IMR-90 (cell line): Measurements from ENCODE around the gene GIMAP8. TPM values are rescaled to one million over a fixed set of nuclear protein-coding genes. Genes with fewer than 3 reads are reported as not detected.

Experiments
- ATAC-seq: fragments of 200-7000 bp; cut with Tn5 transposase; 2 replicates; pipeline ENCODE4 v1.9.1; 2020; ENCODE audit warnings: low read depth, mild to moderate bottlenecking, moderate library complexity
- BruUV-seq: library from RNA; stranded (reverse); fragments of 400-500 nt; replicated peaks from 2 replicates; lab custom pipeline; 2021; lab: Mats Ljungman, UMichigan
- CTCF ChIA-PET: fragments of 300-600 bp; formaldehyde crosslinking; extraction: SDS; loops from one replicate; lab custom pipeline; 2021; ENCODE audit warnings: antibody characterized with exemption; lab: Yijun Ruan, JAX
- POLR2A ChIA-PET: fragments of 300-600 bp; sonication (Branson Sonifier 250); formaldehyde crosslinking; loops from one replicate; lab custom pipeline; 2022; ENCODE audit warnings: antibody characterized with exemption; ENCODE audit not compliant: unreplicated experiment; lab: Charles Lee
- DNase-seq: peaks from one replicate; pipeline ENCODE4 v3.0.0; 2013
- H2AFZ ChIP-seq: replicated peaks from 2 replicates; pipeline ENCODE3; 2013; ENCODE audit warnings: low read length, mild to moderate bottlenecking; ENCODE audit not compliant: poor library complexity
- H2AK5ac ChIP-seq: 2 replicates; pipeline ENCODE4 v1.6.1; 2013; ENCODE audit warnings: low read depth, low read length, inconsistent platforms
- H2AK9ac ChIP-seq: replicated peaks from 2 replicates; pipeline ENCODE3; 2013; ENCODE audit warnings: mild to moderate bottlenecking, low read depth, low read length, moderate library complexity; ENCODE audit not compliant: poor library complexity
- H2BK120ac ChIP-seq: 2 replicates; pipeline ENCODE4 v1.6.1; 2013; ENCODE audit warnings: low read depth, low read length, inconsistent platforms
- H2BK15ac ChIP-seq: 3 replicates; pipeline ENCODE4 v1.6.1; 2013; ENCODE audit warnings: low read depth, low read length, inconsistent platforms
- H2BK20ac ChIP-seq: 2 replicates; pipeline ENCODE4 v1.6.1; 2013; ENCODE audit warnings: low read depth, mild to moderate bottlenecking, inconsistent platforms, low read length, moderate library complexity
- H2BK5ac ChIP-seq: 2 replicates; pipeline ENCODE4 v1.6.1; 2013; ENCODE audit warnings: mild to moderate bottlenecking, low read depth, low read length, inconsistent platforms; ENCODE audit not compliant: poor library complexity, severe bottlenecking
- H3K14ac ChIP-seq: replicated peaks from 2 replicates; pipeline ENCODE4 v1.6.1; 2013; ENCODE audit warnings: low read depth, low read length, inconsistent platforms
- H3K18ac ChIP-seq: 2 replicates; pipeline ENCODE4 v1.6.1; 2013; ENCODE audit warnings: low read depth, low read length, control low read depth
- H3K23ac ChIP-seq: 2 replicates; pipeline ENCODE4 v1.6.1; 2013; ENCODE audit warnings: low read depth, low read length, inconsistent platforms
- H3K27ac ChIP-seq: 2 replicates; pipeline ENCODE4 v1.5.1; 2013; ENCODE audit warnings: mild to moderate bottlenecking, control low read depth, low read length; ENCODE audit not compliant: insufficient read depth
- H3K27me3 ChIP-seq: 2 replicates; pipeline ENCODE4 v1.6.1; 2013; ENCODE audit warnings: low read length; ENCODE audit not compliant: control insufficient read depth, insufficient read depth
- H3K36me3 ChIP-seq: 2 replicates; pipeline ENCODE4 v1.6.1; 2013; ENCODE audit warnings: low read length, mixed read lengths; ENCODE audit not compliant: control insufficient read depth, insufficient read depth
- H3K4ac ChIP-seq: 2 replicates; pipeline ENCODE4 v1.6.1; 2013; ENCODE audit warnings: low read depth, low read length, inconsistent platforms
- H3K4me1 ChIP-seq: 2 replicates; pipeline ENCODE4 v1.6.1; 2013; ENCODE audit warnings: low read length, mixed read lengths; ENCODE audit not compliant: control insufficient read depth, insufficient read depth
- H3K4me2 ChIP-seq: 2 replicates; pipeline ENCODE4 v1.6.1; 2013; ENCODE audit warnings: low read depth, mild to moderate bottlenecking, control low read depth, low read length, moderate library complexity
- H3K4me3 ChIP-seq: 2 replicates; pipeline ENCODE4 v1.5.1; 2013; ENCODE audit warnings: low read depth, mild to moderate bottlenecking, control low read depth, low read length, moderate library complexity; ENCODE audit not compliant: insufficient read depth
- H3K56ac ChIP-seq: 2 replicates; pipeline ENCODE4 v1.6.1; 2013; ENCODE audit warnings: low read length, inconsistent platforms; ENCODE audit not compliant: insufficient read depth; ENCODE audit errors: extremely low read depth
- H3K79me1 ChIP-seq, 2 experiments: 2 replicates each; pipeline ENCODE4 v1.6.1; 2013; ENCODE audit warnings: low read length in 2 of 2, inconsistent platforms in 1 of 2, low read depth in 1 of 2
- H3K9ac ChIP-seq: 2 replicates; pipeline ENCODE4 v1.6.1; 2013; ENCODE audit warnings: low read depth, low read length, control low read depth
- H3K9me1 ChIP-seq: 2 replicates; pipeline ENCODE4 v1.6.1; 2013; ENCODE audit warnings: low read length, inconsistent platforms; ENCODE audit not compliant: insufficient read depth
- H3K9me3 ChIP-seq: 2 replicates; pipeline ENCODE4 v1.6.1; 2013; ENCODE audit warnings: low read length; ENCODE audit not compliant: control insufficient read depth, insufficient read depth
- H4K20me1 ChIP-seq: 2 replicates; pipeline ENCODE4 v1.6.1; 2013; ENCODE audit warnings: low read length, inconsistent platforms; ENCODE audit not compliant: insufficient read depth
- H4K5ac ChIP-seq: 2 replicates; pipeline ENCODE4 v1.6.1; 2013; ENCODE audit warnings: mild to moderate bottlenecking, low read depth, low read length, control low read depth
- H4K8ac ChIP-seq, 2 experiments: 2 replicates each; pipeline ENCODE4 v1.6.1; 2013; ENCODE audit warnings: low read depth in 2 of 2, low read length in 2 of 2, control low read depth in 1 of 2, inconsistent platforms in 1 of 2
- H4K91ac ChIP-seq: 2 replicates; pipeline ENCODE4 v1.6.1; 2013; ENCODE audit warnings: low read depth, low read length, inconsistent platforms; ENCODE audit not compliant: insufficient read depth
- BHLHE40 ChIP-seq: fragments of 150-350 bp; IDR thresholded peaks from 2 replicates; pipeline ENCODE4 v1.6.1; 2016; ENCODE audit warnings: mild to moderate bottlenecking, low read depth, low read length
- CEBPB ChIP-seq: IDR thresholded peaks from 2 replicates; pipeline ENCODE4 v1.6.1; 2012; ENCODE audit warnings: low read depth, low read length, improper control_type of control experiment
- CHD1 ChIP-seq: IDR thresholded peaks from 2 replicates; pipeline ENCODE4 v1.6.1; 2012; ENCODE audit warnings: low read depth, low read length, improper control_type of control experiment
- ELK1 ChIP-seq: fragments of 150-350 bp; IDR thresholded peaks from 2 replicates; pipeline ENCODE4 v1.6.1; 2016; ENCODE audit warnings: low read depth, mild to moderate bottlenecking, low read length, moderate library complexity, borderline replicate concordance
- FOS ChIP-seq: fragments of 150-350 bp; IDR thresholded peaks from 2 replicates; pipeline ENCODE4 v1.6.1; 2016; ENCODE audit warnings: low read depth, low read length
- MAFK ChIP-seq: IDR thresholded peaks from 2 replicates; pipeline ENCODE4 v1.6.1; 2012; ENCODE audit warnings: low read depth, low read length, improper control_type of control experiment
- MAZ ChIP-seq: IDR thresholded peaks from 2 replicates; pipeline ENCODE4 v1.6.1; 2012; ENCODE audit warnings: low read depth, mild to moderate bottlenecking, low read length, improper control_type of control experiment, moderate library complexity, borderline replicate concordance
- MXI1 ChIP-seq: IDR thresholded peaks from 2 replicates; pipeline ENCODE4 v1.6.1; 2012; ENCODE audit warnings: low read depth, mild to moderate bottlenecking, low read length, moderate library complexity, borderline replicate concordance
- NFE2L2 ChIP-seq: fragments of 150-350 bp; IDR thresholded peaks from 2 replicates; pipeline ENCODE4 v1.6.1; 2016; ENCODE audit warnings: low read depth, mild to moderate bottlenecking, low read length
- POLR2A ChIP-seq: IDR thresholded peaks from 2 replicates; pipeline ENCODE4 v1.6.1; 2012; ENCODE audit warnings: mild to moderate bottlenecking, low read depth, low read length
- RAD21 ChIP-seq: IDR thresholded peaks from 2 replicates; pipeline ENCODE4 v1.6.1; 2012; ENCODE audit warnings: low read length, improper control_type of control experiment
- RCOR1 ChIP-seq: IDR thresholded peaks from 2 replicates; pipeline ENCODE4 v1.6.1; 2012; ENCODE audit warnings: mild to moderate bottlenecking, low read length, improper control_type of control experiment; ENCODE audit not compliant: insufficient replicate concordance
- RFX5 ChIP-seq: IDR thresholded peaks from 2 replicates; pipeline ENCODE4 v1.8.0; 2012; ENCODE audit warnings: low read depth, mild to moderate bottlenecking, low read length, moderate library complexity
- SMC3 ChIP-seq: fragments of 150-350 bp; IDR thresholded peaks from 2 replicates; pipeline ENCODE4 v1.6.1; 2016; ENCODE audit warnings: low read depth, mild to moderate bottlenecking, antibody characterized with exemption, low read length, moderate library complexity
- WGBS, 2 experiments: methylation state at CpG; one replicate each; pipeline versions ENCODE4 v1.1.5 to v1.1.7; 2013; ENCODE audit warnings: missing lambda C conversion rate in 2 of 2; ENCODE audit not compliant: insufficient read length in 1 of 2; ENCODE audit errors: extremely low coverage in 2 of 2; 5-methylcytosine and 5-hydroxymethylcytosine counted together
- dilution Hi-C: fragments of 300-500 bp; cut with HindIII; formaldehyde crosslinking; loops from one replicate; pipeline ENCODE4 v1.14.3; 2018; ENCODE audit warnings: low sequenced_read_pairs; ENCODE audit not compliant: unreplicated experiment
- in situ Hi-C: fragments of 300-500 bp; cut with MboI; formaldehyde crosslinking; loops from 3 replicates; pipeline ENCODE4 v1.14.3; 2019; ENCODE audit warnings: low sequenced_read_pairs, inconsistent platforms, mixed read lengths
- intact Hi-C: fragments of 100-400 bp; cut with micrococcal nuclease; formaldehyde crosslinking; loops from 2 replicates; pipeline ENCODE4 v1.10.0; 2022
- polyA plus RNA-seq, 3 experiments: library from polyadenylated mRNA; depleted of rRNA; stranded (reverse); fragments of >200 nt; gene quantifications; 2 replicates each; pipeline ENCODE4 v1.2.3, GENCODE V29; 2012; ENCODE audit warnings: low replicate concordance in 1 of 3
- total RNA-seq: library from RNA; depleted of rRNA; stranded (reverse); fragments of >200 nt; gene quantifications from 2 replicates; pipeline ENCODE4 v1.2.3, GENCODE V29; 2012
- TF ChIP-seq, protein P1 (sequence below): fragments of 150-350 bp; IDR thresholded peaks from 2 replicates; pipeline ENCODE4 v1.6.1; 2017; ENCODE audit warnings: mild to moderate bottlenecking, antibody characterized with exemption, low read length, low read depth
- TF ChIP-seq, protein P2 (sequence below): conservative IDR thresholded peaks from 2 replicates; pipeline ENCODE4 v1.5.1; 2012; ENCODE audit warnings: mild to moderate bottlenecking, low read depth, low read length, improper control_type of control experiment

The GIMAP8 gene
- total and polyA plus RNA-seq, 2 of the 4 experiments (the other 2 are of a cell fraction) = not detected

DNA sequence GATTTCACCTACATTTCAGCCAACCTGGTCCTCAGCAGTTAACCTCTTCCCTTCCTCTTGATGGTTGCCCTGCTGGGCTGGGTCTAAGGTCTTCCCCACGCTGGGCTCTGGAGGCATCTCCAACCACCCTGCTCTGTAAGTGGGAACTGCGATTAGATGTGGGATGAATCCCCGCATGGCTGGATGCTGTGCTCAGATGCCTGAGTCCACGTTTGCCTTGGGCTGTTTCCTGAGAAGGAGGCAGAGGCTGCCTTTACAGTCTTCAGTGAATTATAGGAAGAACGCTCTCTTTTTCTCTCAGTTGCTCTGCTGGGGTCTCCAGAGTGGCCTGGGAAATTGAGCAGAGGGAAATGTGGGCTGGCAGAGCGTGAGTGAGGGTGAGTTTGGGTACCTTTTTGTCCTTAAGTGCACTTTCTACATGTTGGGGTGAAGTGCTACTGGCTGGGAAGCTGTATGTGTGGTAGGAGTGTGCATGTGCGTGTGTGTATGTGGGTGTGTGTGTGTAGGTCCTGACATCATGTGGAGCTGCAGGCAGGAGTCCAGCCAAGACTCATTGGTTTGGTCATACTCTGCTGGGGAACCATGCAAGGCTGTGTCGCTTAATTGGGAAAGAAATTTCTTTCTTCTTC is 1.5 kb downstream of the GIMAP8 start:
- Histone ChIP-seq H3K4me2 (no peak overlapping the region), H4K91ac (no peak overlapping the region), H3K9me3 (no peaks in the 10 kb centered on the region), H3K56ac (no peak overlapping the region), H2AK9ac (no peak overlapping the region), H3K27me3 (peaks cover 20% of the 10 kb centered on the region; the same call in 1 of the 2 replicates), H4K8ac (no peak overlapping the region), H4K20me1 (no peaks in the 10 kb centered on the region), H3K36me3 (no peaks in the 10 kb centered on the region), H3K9me1 (no peaks in the 10 kb centered on the region), H3K14ac (no peak overlapping the region), H3K23ac (no peak overlapping the region), H3K18ac (no peak overlapping the region), H3K79me1 (no peaks in the 10 kb centered on the region), H2BK5ac (no peak overlapping the region), H2AFZ (no peak overlapping the region), H2BK15ac (no peak overlapping the region), H3K4ac (no peak overlapping the region), H3K4me3 (no peak overlapping the region), H4K5ac (no peak overlapping the region), H3K9ac (no peak overlapping the region), H2AK5ac (no peak overlapping the region), H2BK20ac (no peak overlapping the region), H3K27ac (no peak overlapping the region), H2BK120ac (no peak overlapping the region), H3K4me1 (no peaks in the 10 kb centered on the region)
- no peak for DNase-seq
- no TSS peak for BruUV-seq
- TF ChIP-seq MAZ (no peak), NFE2L2 (no peak), BHLHE40 (no peak), FOS (no peak), SMC3 (no peak), CEBPB (no peak), POLR2A (no peak), ELK1 (no peak), CHD1 (no peak), RCOR1 (no peak), MXI1 (no peak), MAFK (no peak), RFX5 (no peak), RAD21 (no peak)
- TF ChIP-seq, protein P1, sequence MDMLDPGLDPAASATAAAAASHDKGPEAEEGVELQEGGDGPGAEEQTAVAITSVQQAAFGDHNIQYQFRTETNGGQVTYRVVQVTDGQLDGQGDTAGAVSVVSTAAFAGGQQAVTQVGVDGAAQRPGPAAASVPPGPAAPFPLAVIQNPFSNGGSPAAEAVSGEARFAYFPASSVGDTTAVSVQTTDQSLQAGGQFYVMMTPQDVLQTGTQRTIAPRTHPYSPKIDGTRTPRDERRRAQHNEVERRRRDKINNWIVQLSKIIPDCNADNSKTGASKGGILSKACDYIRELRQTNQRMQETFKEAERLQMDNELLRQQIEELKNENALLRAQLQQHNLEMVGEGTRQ = no peak
- TF ChIP-seq, protein P2, sequence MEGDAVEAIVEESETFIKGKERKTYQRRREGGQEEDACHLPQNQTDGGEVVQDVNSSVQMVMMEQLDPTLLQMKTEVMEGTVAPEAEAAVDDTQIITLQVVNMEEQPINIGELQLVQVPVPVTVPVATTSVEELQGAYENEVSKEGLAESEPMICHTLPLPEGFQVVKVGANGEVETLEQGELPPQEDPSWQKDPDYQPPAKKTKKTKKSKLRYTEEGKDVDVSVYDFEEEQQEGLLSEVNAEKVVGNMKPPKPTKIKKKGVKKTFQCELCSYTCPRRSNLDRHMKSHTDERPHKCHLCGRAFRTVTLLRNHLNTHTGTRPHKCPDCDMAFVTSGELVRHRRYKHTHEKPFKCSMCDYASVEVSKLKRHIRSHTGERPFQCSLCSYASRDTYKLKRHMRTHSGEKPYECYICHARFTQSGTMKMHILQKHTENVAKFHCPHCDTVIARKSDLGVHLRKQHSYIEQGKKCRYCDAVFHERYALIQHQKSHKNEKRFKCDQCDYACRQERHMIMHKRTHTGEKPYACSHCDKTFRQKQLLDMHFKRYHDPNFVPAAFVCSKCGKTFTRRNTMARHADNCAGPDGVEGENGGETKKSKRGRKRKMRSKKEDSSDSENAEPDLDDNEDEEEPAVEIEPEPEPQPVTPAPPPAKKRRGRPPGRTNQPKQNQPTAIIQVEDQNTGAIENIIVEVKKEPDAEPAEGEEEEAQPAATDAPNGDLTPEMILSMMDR = no peak
- no peak for ATAC-seq
- ChIA-PET CTCF (no interaction called here), POLR2A (no interaction called here)
- in situ Hi-C loops = no loop called here
- dilution Hi-C loops = no loop called here
- no CpG with 5 or more reads among the region's 8 CpGs for WGBS, 2 experiments
- intact Hi-C loops = no loop called here
